ENCODE measurements around the gene MOB2.
"Not testable (repeated sequence)": the region's sequence is repeated elsewhere in the genome, so short reads cannot be mapped to it uniquely, and the experiment has no call there.

Gene MOB2

DNA sequence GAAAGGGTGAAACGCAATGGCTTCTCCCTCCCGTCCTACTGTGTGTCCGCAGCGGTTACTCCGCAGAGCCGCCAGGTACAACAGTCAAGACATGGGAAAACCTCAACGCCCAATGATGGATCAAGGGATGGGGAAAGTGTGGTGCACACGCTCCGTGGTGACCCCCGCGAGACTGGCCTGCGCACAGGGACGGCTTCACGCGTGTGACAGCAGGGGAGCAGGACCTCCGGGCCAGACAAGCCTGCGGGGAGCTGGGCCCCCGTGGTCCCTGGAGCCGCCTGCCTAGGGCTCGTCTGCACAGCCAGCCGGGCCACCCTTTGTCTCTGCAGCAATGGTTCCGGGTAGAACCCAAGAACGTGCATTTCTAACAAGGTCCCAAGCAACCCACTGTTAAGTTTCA, 31.7 kb upstream of the MOB2 start:
- no peak for DNase-seq (ENCODE audit: low spot score)

DNA sequence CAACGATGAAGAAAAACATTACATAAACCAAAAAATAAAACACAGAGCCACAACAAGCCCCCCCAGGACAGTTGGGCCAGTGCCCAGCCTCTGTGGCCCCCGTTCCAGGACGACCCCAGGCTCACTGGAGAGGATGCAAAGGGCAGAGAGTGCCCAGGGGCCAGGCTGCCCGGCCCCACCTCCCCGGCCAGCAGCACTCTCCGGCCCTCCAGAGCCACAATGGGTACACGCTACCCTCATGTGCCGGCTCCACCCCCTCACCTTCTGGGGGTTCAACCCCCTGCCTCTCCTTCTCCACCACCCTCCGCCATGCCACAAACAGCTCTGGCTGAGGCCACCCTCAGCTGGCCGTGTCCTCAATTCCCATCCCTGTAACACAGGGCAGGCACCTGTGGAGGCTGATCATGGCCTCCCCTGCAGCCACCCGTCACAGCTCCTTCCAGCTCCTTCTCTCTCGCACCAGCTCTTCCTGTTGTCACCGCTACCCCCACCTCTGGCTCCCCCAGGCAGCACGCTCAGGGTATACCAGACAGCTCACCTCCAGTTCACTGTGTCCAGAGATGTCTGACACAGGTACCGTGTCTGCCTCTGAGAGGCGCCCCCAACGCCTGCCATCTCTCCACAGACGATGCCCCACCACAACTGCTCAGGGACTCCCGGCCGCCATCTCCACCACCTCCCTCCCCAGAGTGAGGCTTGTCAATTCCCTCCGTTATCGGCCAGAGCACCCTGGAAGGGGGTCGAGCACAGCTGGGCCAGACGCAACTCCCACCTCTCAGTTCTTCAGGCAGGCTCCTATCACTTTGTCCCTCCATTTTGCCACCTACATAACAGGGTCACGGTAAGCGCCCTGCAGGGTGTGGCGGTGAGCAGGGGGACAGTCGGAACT, 30.8 kb upstream of the MOB2 start:
- no peak for DNase-seq (ENCODE audit: low spot score)

- no peak for DNase-seq (ENCODE audit: low spot score)
Observed at GRCh38 chr11:1516273-1517067, 29.9 kb upstream of the MOB2 start.

DNA sequence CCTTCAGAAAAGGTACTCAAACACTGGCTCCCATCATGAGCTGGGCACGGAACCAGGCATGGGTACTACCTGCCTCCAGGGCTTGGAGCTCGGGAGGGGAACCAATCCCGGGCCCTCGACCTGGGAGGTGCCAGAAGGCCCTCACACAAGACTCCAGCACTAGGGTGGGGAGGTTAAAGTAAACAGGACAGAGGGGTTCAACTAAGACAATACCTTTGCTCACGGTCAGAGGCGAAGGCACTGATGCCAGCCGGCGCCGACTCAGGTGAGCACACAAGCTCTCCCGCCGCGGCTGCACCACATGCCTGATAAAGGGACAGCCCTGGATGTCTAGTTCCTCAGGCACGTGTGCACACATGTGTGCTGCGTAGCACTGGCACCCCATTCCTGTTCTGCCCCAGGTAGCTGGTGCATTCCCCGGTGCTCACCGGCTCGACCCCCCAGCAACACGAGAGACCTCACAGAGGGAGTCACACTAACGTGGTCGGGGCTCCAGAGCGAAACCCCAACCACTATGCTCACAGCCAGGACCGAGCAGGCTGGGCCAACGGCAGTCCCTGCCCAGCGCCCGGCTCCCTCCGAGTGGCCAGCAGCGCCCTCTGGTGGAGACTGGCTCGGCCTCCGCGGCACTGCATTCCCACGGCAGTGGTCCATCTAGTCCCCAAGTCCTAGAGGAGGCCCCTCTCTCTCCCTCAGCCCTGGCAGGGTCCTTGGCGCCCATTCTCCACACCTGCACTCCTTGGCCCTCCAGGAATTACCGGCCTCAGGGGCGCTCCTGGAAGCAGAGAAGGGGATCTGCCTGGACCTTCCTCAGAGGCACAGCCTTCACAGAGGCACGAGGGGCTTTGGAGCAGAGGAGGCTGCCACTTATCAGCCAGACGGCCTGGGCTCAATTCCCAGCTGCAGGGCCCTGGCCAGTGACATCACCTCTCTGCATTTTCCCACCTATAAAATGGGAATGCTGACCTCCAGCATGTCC, 28.8 kb upstream of the MOB2 start:
- peak; percentile 82 for DNase-seq (ENCODE audit: low spot score)

- DNase-seq (ENCODE audit: low spot score), result peak; percentile 53
Observed at GRCh38 chr11:1514336-1515061, 27.9 kb upstream of the MOB2 start.

DNA sequence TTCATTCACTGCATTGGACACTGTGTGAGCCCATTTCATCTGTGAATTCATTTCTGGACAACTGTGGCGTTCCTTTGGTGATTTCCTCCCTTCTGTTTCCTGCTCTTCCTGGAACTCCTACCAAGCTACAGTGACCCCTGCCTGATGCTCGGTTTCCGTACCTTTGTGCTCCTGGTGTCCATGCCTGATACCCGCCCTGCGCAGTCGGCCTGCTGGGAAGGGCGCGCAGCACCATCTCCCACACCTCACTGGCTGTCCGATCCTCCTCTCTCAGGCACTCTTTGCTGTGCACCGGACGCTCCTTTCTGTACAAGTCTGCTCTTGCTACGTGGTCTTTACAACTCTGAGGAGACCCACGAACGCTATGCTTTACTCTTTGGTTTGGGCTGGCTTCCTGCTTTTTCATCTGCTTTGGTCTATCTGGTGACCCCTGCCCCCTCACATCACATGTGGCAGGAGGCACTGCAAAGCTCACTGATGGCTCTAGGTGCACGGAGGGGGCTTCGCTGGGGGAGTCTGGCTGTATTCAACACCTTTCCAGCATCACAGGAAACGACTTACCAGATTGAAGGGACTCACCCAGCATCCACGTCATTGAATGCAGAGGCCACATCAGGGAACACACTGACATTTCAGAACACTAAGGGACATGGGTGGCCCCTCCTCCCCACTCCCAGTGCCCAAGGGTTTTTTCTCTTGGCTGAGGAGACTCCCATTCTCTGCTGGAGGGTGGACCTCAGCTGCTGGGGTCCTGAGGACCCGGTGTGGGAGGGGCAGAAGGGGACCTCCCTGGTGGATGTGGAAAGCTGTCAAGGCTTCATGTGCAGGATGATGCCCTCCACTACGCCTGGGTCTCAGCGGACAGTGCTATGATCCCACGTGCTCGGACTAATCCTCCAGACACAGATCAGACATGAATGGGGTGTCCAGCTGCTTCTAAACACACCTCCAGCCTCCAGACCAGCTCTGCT, 27.0 kb upstream of the MOB2 start:
- DNase-seq (ENCODE audit: low spot score), result no peak

GRCh38 chr11:1512531-1513258, 26.1 kb upstream of the MOB2 start:
- not testable (repeated sequence) for DNase-seq (ENCODE audit: low spot score)

- DNase-seq (ENCODE audit: low spot score), result no peak
Observed at GRCh38 chr11:1511937-1512496, 25.4 kb upstream of the MOB2 start.

DNA sequence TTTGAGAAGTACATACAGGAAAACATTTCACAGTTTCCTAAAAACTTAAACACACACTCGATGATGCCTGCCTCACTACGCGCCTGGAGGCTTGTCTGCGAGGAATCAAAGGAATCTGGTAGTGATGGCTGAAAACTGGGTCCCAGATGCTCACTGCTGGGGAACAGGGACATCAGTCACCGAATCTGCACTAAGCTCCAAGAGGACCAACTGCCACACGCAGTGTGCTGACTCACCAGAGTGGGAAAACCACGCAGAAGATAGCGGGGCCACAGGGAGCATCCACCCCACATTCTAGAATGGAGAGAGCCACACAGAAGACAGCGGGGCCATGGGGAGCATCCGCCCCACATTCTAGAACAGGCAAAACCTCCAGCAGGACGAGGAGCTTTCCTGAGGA, 24.3 kb upstream of the MOB2 start:
- peak; percentile 54 for DNase-seq (ENCODE audit: low spot score)

GRCh38 chr11:1510351-1510750, 23.8 kb upstream of the MOB2 start:
- DNase-seq (ENCODE audit: low spot score), result not testable (repeated sequence)

GRCh38 chr11:1509626-1510255, 23.2 kb upstream of the MOB2 start:
- no peak for DNase-seq (ENCODE audit: low spot score)

DNA sequence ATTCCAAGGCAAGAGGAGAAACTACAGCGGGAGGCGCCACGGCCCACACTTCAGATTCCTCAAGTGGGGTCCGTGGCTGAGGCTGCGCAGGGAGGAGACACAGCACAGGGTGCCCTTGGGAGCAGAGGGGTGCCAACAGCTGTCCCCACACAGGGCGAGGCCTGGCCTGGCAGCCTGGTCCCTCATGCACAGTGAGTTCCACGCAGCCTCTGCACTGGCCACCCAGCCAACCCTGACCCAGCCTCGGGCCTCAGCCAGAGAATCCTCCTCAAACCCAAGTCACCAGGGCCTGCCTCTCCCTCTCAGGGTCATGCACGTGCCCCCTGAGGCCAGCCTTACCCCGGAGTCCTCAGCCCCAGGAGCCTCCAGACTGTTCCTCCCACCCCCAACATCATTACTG, 22.4 kb upstream of the MOB2 start:
- no peak for DNase-seq (ENCODE audit: low spot score)

- DNase-seq (ENCODE audit: low spot score), result no peak
Observed at GRCh38 chr11:1508491-1508891, 21.9 kb upstream of the MOB2 start.

DNA sequence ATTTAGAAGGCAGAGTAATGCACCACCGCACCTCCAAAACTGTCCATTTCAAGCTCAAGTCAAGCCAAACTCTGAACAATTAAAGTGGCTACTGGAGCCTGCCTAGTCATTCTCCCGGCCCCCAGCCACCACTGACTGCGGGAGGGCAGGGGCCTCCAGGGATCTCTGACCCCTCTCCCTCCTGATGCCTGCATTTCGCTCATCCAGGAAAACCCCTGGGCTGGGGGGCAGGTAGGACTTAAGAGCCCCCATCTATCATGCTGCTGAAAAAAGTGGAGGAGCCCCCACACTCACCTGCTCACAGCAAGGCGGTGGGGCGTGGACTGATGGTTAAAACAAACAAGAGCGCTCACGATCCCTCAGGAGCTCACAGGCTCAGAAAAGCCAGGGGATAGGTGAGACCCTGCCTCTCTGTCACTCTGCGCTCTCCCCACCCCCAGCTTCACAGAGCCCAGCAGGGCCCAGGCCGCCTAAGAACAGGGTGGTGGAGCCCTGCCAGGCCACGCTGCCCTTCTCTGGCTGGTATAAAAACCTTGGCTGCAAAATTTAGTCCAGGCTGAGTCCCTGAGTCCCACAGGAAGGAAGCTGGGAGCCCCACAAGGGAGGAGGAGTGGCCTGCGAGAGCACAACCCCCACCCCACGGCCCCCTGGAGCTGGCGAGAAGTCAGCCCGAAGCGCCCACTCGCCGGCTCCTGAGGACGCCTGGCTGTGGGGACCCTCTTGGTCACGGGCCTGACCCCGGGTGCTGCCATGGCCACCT, 21.0 kb upstream of the MOB2 start:
- no peak for DNase-seq (ENCODE audit: low spot score)

DNA sequence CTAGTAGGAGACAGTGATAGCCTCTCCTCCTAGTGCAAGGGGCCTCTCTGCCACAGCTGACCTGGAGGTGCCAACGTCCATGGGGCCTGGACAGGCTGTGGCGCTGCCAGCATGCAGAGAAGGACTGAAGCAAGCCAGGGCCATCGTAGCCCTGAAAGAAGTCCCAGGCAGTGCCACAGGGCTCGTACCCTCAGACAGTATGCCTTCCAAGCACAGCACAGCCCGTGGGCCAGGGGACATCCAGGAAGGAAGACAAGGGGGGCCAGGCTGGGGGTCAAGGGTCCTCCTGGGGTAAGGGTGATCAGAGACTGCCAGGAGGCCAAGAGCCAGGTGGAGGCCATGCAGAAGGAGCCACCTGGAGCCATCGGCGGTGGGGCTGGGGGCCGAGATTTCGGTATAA, 20.4 kb upstream of the MOB2 start:
- no peak for DNase-seq (ENCODE audit: low spot score)

GRCh38 chr11:1505480-1505879, 18.9 kb upstream of the MOB2 start:
- no peak for DNase-seq (ENCODE audit: low spot score)

DNA sequence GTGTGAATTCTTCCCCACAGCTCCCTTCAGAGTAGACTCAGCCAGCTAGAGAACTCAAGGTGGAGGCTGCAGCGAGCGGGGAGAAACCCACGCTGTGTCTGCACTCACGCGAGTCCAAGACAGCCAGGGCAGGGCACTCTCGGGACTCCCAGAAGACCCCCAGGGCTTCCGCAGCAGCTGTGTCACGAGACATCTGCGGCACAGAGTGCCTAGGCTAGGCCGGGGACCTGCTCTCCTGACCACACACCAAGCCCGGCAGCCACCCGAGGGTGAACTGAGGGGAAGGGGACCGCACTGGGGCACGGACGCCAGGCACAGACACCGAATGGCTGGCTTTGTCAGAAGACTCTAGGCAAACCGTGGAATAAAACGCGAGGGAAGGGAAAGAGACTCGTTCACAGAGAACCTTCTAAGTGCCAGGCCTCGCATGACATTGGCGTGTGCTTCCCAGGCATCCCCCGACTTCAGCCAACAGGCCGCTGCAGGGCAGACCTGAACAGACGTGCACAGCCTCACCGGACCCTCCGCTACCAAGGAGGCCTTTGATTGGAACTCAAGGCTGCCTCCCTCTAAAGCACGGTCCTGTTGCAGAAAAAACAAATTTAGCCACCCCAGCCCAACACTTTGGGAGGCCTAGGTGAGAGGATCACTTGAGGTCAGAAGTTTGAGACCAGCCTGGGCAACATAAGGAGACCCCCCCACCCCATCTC, 18.2 kb upstream of the MOB2 start:
- no peak for DNase-seq (ENCODE audit: low spot score)

Data from Ammon's horn (tissue), 1 donor.